GM19035 (cell line): ENCODE measurements around the gene C1QC.

Experiments used
- ATAC-seq: cut with Tn5 transposase; IDR thresholded peaks from one replicate; pipeline ENCODE4 v1.9.1; 2021; ENCODE audit not compliant: unreplicated experiment

C1QC gene

DNA sequence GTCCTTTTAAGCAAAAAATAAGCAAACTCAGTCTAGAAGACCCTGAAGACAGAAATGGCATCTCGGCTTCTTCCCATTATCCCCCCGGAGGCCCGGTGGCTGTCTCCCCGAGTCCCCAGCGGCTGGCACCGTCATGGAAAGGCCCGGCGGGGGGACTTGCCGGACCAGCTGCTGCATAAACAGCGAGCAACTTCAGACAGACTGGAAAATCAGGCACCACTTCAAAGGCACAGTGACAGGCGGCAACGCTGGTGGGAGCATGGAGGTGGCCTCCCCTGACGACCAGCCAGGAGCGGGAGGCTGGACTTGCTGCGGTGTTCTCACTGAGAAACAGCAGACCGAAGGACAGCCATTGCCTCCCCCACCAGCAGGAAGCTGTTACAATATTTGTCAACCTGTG, 25.4 kb upstream of the C1QC start:
- no peak for ATAC-seq

DNA sequence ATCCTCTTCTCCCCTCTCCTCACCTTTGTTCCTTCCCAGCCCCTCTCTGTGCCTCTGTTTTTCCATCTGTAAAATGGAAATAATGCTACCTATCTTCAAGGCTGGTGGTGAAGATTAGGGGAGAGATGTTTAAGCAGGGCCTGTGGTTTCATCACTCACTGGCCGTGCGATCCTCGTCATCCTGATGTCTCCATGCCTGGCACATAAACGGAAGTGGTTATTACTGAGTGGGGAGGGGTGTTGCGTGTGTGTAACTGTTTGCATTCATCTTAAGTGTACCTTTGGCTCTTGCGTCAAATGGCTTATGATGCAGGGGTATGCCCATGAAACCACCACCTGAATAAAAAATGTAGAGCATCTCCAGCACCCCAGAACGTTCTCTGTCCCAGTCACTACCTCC, 24.2 kb upstream of the C1QC start:
- no peak for ATAC-seq

DNA sequence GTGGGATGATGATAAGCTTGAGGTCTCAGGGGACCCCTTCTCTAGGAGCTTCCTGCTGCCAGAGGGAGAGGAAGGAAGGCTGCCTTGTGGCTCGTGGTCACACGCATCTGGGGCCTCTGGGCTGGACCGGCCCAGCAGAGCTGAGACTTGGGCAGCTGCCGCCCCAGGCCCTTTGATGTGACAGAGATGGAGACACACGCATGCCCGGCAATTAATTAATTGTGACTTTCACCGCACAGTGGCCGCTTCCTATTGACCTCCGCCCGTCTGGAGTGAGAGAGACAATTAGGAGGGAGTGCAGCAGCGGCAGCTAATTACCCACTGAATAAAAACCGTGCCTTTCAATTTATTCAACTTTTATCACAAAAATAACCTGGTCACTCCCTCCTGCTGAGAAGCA, 23.6 kb upstream of the C1QC start:
- ATAC-seq = no peak

DNA sequence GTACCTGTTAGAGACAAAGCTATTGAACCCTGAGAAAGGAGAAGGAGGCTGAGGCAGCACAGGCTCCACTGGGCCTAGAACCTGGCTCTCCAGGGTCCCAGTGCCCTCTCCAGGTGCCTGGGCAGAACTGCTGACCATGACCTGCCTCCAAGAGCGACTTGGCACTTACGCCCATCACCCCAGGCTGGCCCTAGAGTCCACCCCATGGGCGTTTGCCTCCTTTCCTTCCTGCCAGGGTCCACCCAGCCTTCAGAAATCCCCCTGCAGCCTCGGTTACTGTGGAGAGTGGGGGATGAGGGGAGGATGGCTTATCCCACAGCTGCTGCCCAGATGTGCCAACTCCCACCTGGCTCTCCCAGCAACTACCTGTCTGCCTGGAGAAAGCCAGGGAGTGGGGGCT, 21.7 kb upstream of the C1QC start:
- ATAC-seq = no peak

DNA sequence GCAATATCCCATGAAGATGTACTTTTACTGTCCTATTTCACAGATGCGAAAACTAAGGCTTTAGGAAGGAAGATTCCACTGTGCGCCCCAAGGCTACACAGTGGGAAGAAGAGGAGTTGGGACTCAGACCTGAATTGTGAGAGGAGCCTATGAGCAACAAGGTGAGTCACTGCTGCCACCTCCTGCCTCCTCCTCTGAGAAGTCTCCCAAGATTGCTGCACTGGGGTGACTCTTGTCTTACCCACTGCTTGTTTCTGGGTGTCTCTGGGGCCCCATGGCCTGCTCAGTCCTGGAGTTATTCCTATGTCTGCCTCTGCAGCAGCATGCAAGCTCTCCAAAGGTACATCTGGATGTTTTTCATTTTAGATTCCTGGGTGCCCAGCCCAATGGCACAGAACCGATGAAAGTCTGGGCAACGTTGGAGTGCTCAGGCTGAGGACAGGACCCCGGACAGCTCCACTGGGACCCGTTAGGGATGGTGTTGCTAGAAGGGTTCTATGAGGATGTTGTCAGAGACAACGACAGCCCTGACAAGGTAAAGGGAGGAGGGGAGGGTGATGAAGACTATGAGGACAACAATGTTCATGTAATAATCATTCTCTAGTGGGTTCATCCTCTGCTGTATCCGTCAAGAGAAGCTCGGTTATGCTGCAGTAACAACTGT, 18.0 kb upstream of the C1QC start:
- no peak for ATAC-seq

DNA sequence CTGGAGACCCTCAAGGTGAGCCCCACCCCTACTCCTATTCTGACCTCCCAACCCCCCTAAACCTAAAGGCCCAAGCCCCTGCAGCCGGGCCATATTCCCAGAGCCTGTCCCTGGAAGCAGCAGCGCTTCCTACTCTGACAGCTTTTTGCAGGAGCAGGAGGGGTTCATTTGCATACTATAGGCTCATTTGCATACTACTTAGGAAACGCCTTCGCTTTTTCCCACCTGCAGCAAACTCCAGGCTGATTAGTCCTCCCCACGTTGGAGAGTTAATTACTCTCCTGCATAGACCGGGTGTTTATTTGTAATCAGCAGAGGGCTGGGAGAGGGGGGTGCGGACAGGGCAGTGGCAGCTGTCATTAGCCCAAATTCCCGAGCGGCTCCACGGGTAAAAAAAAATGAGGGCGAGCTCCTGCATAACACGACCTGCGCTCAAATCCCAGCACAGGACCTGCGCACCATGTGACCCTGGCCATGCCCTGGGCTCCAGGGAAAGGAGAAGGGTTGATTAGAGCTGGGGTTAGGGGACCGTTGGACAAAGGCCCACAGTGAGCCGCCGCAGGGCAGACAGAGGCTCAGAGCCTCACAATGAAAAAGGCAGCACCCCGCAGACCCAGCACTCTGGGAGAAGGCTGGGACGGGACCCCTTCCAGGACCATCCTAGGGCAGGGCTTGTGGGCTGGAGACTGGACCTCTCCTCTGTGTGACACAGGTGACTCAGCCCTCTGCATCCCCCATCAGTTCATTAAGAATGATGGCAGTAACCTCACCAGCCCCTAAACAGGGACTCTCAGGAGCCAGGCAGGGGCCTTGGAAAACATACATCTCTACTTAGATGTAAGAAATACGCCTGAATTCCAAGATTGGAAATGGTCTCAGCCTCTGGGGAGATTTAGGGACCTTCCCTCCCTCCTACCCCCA, 16.9 kb upstream of the C1QC start:
- no peak for ATAC-seq

DNA sequence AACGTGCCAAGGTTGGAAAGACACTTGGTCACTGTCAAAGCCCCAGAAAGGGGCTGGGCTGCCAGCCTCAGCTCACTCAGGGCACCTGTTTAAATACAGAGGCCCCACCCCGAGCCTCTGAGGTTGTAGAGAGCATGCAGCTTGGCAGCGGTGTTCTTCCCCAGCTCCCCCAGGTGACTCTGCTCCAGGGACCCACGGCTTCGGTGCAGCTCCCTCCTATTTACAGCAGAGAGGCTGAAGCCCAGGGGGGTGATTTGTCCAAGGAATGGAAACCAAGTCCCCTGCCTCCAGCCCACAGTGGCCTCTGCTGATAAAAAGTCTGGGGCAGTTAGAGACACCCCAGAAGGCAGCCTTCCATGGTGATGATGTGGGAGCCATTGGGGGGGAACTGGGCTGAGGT, 16.1 kb upstream of the C1QC start:
- no peak for ATAC-seq

DNA sequence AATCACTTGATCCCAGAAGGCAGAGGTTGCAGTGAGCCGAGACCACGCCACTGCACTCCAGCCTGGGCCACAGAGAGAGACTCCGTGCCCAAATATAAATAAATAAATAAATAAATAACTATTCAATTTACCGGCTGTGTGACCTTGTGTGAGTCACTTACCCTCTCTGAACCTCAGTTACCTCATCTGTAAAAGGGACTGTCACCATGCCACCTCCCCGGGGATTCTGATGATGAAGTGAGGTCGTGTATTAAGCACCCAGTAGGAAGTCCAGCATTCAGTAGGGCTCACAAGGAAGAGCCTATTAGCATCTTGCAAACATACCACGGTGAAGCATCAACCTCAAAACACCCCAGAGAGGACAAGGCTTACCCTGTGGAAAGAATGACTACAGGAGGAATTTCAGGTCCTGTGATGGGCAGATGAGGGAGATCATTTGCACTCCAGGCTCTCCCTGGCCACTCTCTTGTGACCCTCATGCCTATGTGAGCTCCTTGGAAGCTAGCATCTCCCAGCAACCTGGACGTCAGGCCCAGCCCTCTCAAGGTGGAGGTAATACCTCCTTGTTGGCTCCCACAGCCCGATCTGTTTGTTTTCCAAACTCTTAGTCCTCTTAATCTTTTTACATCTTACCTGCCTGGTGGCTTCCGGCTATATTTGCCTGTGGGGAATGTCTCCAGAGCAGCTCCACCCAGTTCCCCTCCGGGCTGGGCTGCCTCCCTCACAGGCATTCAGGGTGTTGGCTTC, 14.6 kb upstream of the C1QC start:
- no peak for ATAC-seq

DNA sequence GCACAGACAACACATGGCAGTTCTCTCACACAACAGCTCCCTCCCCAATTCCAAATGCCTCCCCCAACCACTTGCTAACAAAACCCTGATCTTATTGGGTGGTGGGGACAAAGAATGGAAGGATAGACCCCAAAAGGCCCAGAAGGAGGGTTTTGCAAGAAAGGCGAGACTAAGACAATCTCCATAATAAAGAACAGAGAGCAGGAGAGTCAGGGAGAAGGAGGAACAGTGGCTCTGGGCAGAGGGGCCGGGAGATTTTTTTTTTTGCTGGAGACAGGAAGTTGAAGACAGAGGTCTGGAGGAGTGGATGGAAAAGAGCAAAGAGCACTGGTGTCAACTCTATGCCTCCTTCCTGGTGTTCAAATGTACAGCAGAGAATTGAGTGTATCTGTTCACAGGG, 13.5 kb upstream of the C1QC start:
- ATAC-seq = no peak

DNA sequence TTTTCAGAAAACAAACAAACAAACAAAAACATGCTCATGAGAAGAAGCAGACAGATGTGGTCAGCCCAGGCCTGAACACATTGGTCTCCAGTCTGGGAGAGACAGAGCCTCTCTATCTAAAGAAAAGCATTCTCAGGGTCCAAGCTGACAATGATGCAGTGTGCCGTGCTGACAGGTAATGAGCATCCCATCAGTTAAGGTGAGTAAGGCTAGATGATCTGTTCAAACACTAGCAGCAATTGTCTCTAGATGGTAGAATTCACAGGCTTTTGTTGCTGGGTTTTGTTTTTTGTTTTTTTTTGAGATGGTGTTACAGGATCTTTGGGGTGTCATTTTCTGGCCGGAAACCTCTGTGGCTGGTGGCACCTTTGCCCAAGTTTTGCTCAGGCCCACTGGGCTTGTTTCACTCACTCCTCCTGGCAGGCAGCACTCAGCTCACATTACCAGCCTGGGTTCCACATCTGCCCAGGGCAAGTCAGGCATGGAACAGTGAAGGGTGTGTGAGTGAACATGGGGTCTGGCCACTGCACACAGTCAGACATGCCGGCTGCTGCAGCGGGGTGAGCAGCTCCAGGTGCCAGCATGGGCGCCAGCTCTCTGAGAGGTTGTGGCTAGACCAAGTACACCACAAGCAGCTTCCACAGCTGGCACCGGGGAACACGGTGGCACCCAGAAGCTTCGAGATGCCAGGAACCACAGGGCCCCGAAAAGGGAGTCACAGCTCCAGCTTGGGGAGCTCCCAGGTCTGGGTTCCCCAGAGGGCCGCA, 9.6 kb upstream of the C1QC start:
- no peak for ATAC-seq

DNA sequence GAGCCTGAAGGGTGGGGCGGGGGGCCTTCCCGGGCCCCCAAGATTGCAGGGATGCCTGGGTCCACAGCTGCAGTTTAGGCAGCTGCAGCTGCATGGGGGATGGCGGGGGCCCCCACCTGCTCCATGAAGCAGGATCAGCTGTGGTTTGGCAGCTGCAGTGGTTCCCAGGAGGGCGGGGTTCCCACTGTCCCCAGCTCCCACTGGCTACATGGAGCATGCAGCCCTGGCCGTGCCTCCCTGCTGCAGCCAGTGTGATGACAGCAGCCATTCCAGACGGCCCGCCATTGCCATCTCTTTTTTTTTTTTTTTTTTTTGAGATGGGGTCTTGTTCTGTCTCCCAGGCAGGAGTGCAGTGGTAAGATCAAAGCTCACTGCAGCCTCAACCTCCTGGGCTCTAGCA, 8.0 kb upstream of the C1QC start:
- no peak for ATAC-seq

DNA sequence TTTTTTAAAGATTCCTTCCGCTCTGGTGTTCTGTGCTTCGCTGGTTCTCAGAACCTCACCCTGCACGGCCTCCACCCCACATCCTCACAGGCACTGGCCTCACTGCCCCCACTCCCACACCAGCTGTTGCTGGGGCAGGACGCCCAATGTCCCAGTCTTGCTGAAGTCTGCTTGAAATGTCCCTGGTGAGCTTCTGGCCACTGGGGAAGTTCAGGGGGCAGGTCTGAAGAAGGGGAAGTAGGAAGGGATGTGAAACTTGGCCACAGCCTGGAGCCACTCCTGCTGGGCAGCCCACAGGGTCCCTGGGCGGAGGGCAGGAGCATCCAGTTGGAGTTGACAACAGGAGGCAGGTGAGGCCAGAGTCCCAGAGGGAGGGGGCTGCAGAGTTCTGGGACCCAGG, 7.1 kb upstream of the C1QC start, which contains the start of gene C1QA:
Gene C1QA (plus strand): TSS at position 276 of the 400 bp plus-strand sequence. CDS start 989 bp downstream, outside the sequence.
- ATAC-seq = no peak

DNA sequence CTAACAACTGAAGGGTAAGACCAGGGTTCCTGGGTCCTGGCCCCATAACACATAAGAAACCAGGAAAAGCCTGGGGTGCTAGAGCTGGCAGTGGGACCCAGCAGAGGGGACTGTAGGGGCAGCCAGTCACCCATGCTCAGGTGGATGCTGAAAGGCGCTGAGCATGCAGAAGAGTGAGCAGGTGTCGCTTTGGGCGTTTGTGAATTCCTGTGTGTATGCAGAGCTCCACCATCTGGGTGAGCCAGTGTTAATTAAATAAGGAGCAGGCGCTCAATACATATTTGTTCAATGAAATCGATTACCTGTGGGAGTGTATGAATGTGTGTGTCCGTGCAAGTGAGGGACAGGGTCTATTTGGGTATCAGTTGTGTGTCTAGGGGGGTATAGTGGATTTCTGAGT, 6.5 kb upstream of the C1QC start:
- no peak for ATAC-seq

DNA sequence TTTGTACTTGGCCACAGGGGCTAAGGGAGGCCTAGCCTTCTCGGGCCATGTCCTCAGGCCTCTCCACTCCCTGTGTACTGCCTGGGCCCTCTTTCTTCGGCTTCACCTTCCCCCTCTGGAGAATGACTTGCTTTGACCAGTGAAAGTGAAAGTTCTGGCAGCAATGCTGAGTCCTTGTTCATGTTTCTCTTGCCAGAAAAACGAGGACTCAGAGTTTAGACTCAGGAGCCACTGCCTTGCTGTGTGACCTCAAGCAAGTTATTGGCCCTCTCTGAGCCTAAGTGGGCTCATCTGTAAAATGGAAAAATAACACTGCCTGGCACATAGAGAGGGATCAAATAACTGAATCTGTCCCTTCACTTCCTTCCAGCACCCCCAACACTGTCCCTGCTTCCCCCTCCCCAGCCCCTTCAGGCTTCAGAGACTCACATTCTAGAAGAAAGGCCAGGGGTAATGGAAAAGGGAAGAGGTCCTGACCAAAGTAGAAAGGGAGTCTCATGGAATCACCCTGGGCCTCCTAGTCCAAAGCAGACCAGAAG, 5.5 kb upstream of the C1QC start:
- ATAC-seq = no peak

DNA sequence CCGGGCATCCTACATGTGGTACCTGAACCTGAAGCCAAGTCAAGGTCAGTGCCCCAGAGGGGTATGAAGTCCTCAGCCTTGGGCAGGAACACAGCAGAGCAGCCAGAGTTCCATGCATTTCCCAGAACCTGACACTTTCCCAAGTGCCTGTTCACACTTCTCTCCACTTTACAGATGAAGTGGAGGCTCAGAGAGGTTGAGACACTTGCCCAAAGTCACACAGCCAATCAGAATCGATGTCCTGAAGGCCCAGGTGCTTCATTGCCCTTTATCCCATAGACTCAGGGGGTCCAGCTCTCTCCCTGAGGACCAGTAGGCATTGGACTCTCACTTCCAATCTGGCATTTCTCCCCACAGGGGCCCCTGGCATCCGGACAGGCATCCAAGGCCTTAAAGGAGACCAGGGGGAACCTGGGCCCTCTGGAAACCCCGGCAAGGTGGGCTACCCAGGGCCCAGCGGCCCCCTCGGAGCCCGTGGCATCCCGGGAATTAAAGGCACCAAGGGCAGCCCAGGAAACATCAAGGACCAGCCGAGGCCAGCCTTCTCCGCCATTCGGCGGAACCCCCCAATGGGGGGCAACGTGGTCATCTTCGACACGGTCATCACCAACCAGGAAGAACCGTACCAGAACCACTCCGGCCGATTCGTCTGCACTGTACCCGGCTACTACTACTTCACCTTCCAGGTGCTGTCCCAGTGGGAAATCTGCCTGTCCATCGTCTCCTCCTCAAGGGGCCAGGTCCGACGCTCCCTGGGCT, 4.8 kb upstream of the C1QC start:
- no peak for ATAC-seq

DNA sequence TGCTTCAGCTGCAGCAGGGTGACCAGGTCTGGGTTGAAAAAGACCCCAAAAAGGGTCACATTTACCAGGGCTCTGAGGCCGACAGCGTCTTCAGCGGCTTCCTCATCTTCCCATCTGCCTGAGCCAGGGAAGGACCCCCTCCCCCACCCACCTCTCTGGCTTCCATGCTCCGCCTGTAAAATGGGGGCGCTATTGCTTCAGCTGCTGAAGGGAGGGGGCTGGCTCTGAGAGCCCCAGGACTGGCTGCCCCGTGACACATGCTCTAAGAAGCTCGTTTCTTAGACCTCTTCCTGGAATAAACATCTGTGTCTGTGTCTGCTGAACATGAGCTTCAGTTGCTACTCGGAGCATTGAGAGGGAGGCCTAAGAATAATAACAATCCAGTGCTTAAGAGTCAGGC, 4.1 kb upstream of the C1QC start:
- ATAC-seq = no peak

DNA sequence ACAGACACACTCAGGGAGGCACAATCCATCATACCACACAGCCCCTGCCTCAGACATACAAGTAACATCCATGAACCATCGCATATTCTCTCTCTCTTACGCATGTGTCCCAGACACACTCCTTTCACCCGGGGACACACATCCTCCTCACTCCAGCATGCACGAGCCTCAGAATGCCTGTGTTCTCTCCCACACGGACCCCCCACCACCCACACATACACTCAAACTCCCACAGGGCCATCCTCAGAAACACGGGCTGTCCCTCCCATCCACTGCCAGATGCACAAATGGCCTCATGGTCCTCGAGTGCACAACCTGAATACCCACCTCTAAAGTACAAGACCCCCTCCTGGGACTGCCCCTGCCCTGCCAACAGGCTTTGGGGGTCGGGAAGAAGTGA, 2.2 kb upstream of the C1QC start:
- no peak for ATAC-seq

DNA sequence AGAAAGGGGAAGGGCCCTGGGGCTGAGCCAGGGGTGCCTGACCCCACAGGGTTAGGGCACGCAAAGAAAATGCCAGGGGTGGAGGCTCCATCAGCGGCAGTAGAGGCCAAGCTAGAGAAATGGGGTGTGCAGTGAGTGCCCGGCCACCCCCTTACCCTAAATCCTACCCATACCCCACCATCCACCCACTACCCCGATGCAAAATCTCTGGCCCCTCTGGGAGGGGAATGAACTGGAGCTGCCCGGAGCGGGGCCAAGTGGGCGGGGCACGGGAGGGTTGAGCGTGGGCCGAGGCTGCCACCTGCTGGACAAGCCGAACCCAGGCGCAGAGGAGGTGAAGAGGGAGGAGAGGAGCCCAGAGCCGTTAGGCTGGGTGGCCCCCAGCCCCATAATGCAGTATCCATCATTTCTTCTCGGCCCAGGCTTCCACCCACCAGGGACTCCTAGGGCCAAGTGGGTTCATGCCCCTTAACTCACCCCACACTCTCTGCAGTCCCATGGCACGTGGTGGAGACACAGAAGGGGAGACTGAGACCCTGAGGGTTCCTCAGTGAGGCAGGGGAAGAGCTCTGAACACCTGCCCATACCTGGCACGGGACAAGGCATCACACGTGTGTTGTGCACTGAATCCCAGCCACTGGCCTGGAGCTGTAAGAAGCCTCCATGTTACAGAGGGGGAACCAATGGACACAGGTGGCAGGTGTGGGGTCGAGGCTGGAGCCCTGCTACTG, 1.4 kb upstream of the C1QC start:
- ATAC-seq = no peak

DNA sequence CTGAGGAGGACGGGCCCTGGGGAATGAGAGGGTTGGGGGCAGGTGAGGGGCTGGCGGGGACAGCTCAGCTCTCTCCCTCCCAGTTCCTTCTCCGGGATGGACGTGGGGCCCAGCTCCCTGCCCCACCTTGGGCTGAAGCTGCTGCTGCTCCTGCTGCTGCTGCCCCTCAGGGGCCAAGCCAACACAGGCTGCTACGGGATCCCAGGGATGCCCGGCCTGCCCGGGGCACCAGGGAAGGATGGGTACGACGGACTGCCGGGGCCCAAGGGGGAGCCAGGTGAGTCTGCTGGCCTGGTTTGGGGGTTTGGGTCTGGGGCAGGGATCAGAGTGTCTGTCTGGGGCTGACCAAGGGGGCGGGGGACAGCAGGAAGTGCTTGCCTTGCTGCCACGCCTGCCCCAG, 495 bp downstream of the C1QC start:
- ATAC-seq = no peak
